HEK293 (cell line): Measurements from ENCODE around the gene MMP11.
A peak's percentile ranks its signal among the peaks of the same experiment; 100 is the strongest.

Experiments used
- AEBP2 ChIP-seq: fragments of 450-650 bp; formaldehyde crosslinking; IDR thresholded peaks from 2 replicates; pipeline ENCODE4 v1.5.1; 2016; ENCODE audit warnings: missing biosample characterization, missing genetic modification characterization, borderline replicate concordance
- GLIS2 ChIP-seq: fragments of 450-650 bp; formaldehyde crosslinking; IDR thresholded peaks from 2 replicates; pipeline ENCODE4 v1.5.1; 2016; ENCODE audit warnings: missing biosample characterization, missing genetic modification characterization
- HIC1 ChIP-seq: fragments of 450-650 bp; formaldehyde crosslinking; IDR thresholded peaks from 2 replicates; pipeline ENCODE4 v1.5.1; 2016; ENCODE audit warnings: missing biosample characterization, missing genetic modification characterization
- MYNN ChIP-seq: fragments of 450-650 bp; formaldehyde crosslinking; IDR thresholded peaks from 2 replicates; pipeline ENCODE4 v1.5.1; 2016; ENCODE audit warnings: missing biosample characterization, missing genetic modification characterization, borderline replicate concordance
- SP2 ChIP-seq: fragments of 450-650 bp; formaldehyde crosslinking; IDR thresholded peaks from 2 replicates; pipeline ENCODE4 v1.5.1; 2016; ENCODE audit warnings: missing biosample characterization, missing genetic modification characterization
- WT1 ChIP-seq: fragments of 450-650 bp; formaldehyde crosslinking; IDR thresholded peaks from 2 replicates; pipeline ENCODE4 v1.5.1; 2016; ENCODE audit warnings: missing biosample characterization, missing genetic modification characterization
- ZBTB17 ChIP-seq: fragments of 450-650 bp; formaldehyde crosslinking; IDR thresholded peaks from 2 replicates; pipeline ENCODE4 v1.5.1; 2016; ENCODE audit warnings: missing biosample characterization, missing genetic modification characterization
- ZBTB20 ChIP-seq: fragments of 450-650 bp; formaldehyde crosslinking; IDR thresholded peaks from 2 replicates; pipeline ENCODE4 v1.5.1; 2016; ENCODE audit warnings: missing biosample characterization, missing genetic modification characterization
- ZBTB49 ChIP-seq: fragments of 450-650 bp; formaldehyde crosslinking; IDR thresholded peaks from 2 replicates; pipeline ENCODE4 v1.5.1; 2016; ENCODE audit warnings: missing biosample characterization, missing genetic modification characterization, low read depth
- ZBTB7A ChIP-seq: fragments of 450-650 bp; formaldehyde crosslinking; IDR thresholded peaks from 2 replicates; pipeline ENCODE4 v1.5.1; 2016; ENCODE audit warnings: low read depth, missing biosample characterization, missing genetic modification characterization
- ZFP37 ChIP-seq: fragments of 450-650 bp; formaldehyde crosslinking; IDR thresholded peaks from 2 replicates; pipeline ENCODE4 v1.5.1; 2016; ENCODE audit warnings: missing biosample characterization, missing genetic modification characterization
- ZFP69B ChIP-seq: fragments of 450-650 bp; formaldehyde crosslinking; IDR thresholded peaks from 2 replicates; pipeline ENCODE4 v1.5.1; 2016; ENCODE audit warnings: missing biosample characterization, missing genetic modification characterization
- ZNF169 ChIP-seq: fragments of 450-650 bp; formaldehyde crosslinking; IDR thresholded peaks from 2 replicates; pipeline ENCODE4 v1.5.1; 2016; ENCODE audit warnings: missing biosample characterization, missing genetic modification characterization
- ZNF2 ChIP-seq: fragments of 450-650 bp; formaldehyde crosslinking; IDR thresholded peaks from 2 replicates; pipeline ENCODE4 v1.5.1; 2016; ENCODE audit warnings: missing biosample characterization, missing genetic modification characterization
- ZNF394 ChIP-seq: fragments of 450-650 bp; formaldehyde crosslinking; IDR thresholded peaks from 2 replicates; pipeline ENCODE4 v1.5.1; 2016; ENCODE audit warnings: missing biosample characterization, missing genetic modification characterization, mild to moderate bottlenecking, moderate library complexity, borderline replicate concordance
- ZNF416 ChIP-seq: fragments of 450-650 bp; formaldehyde crosslinking; IDR thresholded peaks from 2 replicates; pipeline ENCODE4 v1.5.1; 2016; ENCODE audit warnings: missing biosample characterization, missing genetic modification characterization
- ZNF510 ChIP-seq: fragments of 450-650 bp; formaldehyde crosslinking; IDR thresholded peaks from 2 replicates; pipeline ENCODE4 v1.5.1; 2018; ENCODE audit warnings: mild to moderate bottlenecking, missing genetic modification characterization, missing biosample characterization; ENCODE audit not compliant: insufficient replicate concordance
- ZNF518A ChIP-seq: fragments of 450-650 bp; formaldehyde crosslinking; conservative IDR thresholded peaks from 2 replicates; pipeline ENCODE4 v1.5.1; 2016; ENCODE audit warnings: low read depth, missing biosample characterization, missing genetic modification characterization
- ZNF596 ChIP-seq: fragments of 450-650 bp; IDR thresholded peaks from 2 replicates; pipeline ENCODE4 v1.5.0; 2018; ENCODE audit warnings: missing biosample characterization, mild to moderate bottlenecking, missing genetic modification characterization, moderate library complexity
- ZNF621 ChIP-seq: fragments of 450-650 bp; formaldehyde crosslinking; IDR thresholded peaks from 2 replicates; pipeline ENCODE4 v1.5.1; 2017; ENCODE audit warnings: missing biosample characterization, missing genetic modification characterization
- ZNF660 ChIP-seq: fragments of 450-650 bp; IDR thresholded peaks from 2 replicates; pipeline ENCODE4 v1.5.1; 2018; ENCODE audit warnings: missing biosample characterization, mild to moderate bottlenecking, missing genetic modification characterization
- ZNF701 ChIP-seq: fragments of 450-650 bp; formaldehyde crosslinking; IDR thresholded peaks from 2 replicates; pipeline ENCODE4 v1.5.1; 2016; ENCODE audit warnings: missing biosample characterization, missing genetic modification characterization
- ZNF76 ChIP-seq: fragments of 450-650 bp; formaldehyde crosslinking; IDR thresholded peaks from 2 replicates; pipeline ENCODE4; 2016; ENCODE audit warnings: low read depth, missing biosample characterization, missing genetic modification characterization, borderline replicate concordance
- ZNF830 ChIP-seq: fragments of 450-650 bp; IDR thresholded peaks from 2 replicates; pipeline ENCODE4 v1.5.0; 2018; ENCODE audit warnings: missing biosample characterization, missing genetic modification characterization, low read depth, mild to moderate bottlenecking, moderate library complexity
- TF ChIP-seq, protein P1 (sequence below): fragments of 450-650 bp; formaldehyde crosslinking; IDR thresholded peaks from 2 replicates; pipeline ENCODE4 v1.5.1; 2016; ENCODE audit warnings: missing biosample characterization, missing genetic modification characterization
- TF ChIP-seq, protein P2 (sequence below): fragments of 450-650 bp; formaldehyde crosslinking; IDR thresholded peaks from 2 replicates; pipeline ENCODE4 v1.5.1; 2016; ENCODE audit warnings: missing biosample characterization, missing genetic modification characterization

Gene MMP11

GRCh38 chr22:23767673-23768548 is 4.7 kb upstream of the MMP11 start, which contains the start of gene CHCHD10 (continued):
- TF ChIP-seq, protein P1, sequence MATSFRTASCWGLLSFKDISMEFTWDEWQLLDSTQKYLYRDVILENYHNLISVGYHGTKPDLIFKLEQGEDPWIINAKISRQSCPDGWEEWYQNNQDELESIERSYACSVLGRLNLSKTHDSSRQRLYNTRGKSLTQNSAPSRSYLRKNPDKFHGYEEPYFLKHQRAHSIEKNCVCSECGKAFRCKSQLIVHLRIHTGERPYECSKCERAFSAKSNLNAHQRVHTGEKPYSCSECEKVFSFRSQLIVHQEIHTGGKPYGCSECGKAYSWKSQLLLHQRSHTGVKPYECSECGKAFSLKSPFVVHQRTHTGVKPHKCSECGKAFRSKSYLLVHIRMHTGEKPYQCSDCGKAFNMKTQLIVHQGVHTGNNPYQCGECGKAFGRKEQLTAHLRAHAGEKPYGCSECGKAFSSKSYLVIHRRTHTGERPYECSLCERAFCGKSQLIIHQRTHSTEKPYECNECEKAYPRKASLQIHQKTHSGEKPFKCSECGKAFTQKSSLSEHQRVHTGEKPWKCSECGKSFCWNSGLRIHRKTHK (tag by site-specific recombination) = no peak
- no peak for TF ChIP-seq ZNF660 (tag by site-specific recombination)
- no peak for TF ChIP-seq ZNF596 (tag by site-specific recombination)
- 0 out of 2 replicates have a peak, but pooled peaks have one; percentile 24 for TF ChIP-seq ZNF76 (tag by site-specific recombination)
- peak; percentile 86 for TF ChIP-seq GLIS2 (tag by site-specific recombination)
- peak; percentile 57 for TF ChIP-seq ZBTB20
- peak; percentile 64; the same call in 1 of the 2 replicates for TF ChIP-seq ZFP69B (tag by site-specific recombination)
- TF ChIP-seq ZNF621 (tag by site-specific recombination) = no peak
- 0 out of 2 replicates have a peak, but pooled peaks have one; percentile 69 for TF ChIP-seq ZFP37
- no peak for TF ChIP-seq ZNF830 (tag by site-specific recombination)
- no peak for TF ChIP-seq AEBP2 (tag by site-specific recombination)
- no peak for TF ChIP-seq ZNF169
- TF ChIP-seq, protein P2, sequence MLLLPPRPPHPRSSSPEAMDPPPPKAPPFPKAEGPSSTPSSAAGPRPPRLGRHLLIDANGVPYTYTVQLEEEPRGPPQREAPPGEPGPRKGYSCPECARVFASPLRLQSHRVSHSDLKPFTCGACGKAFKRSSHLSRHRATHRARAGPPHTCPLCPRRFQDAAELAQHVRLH (tag by site-specific recombination) = no peak
- TF ChIP-seq ZBTB7A (tag by site-specific recombination) = peak; percentile 74
- TF ChIP-seq ZNF518A (tag by site-specific recombination) = no peak
- TF ChIP-seq ZBTB49 (tag by site-specific recombination) = no peak
- peak; percentile 47; the same call in 1 of the 2 replicates for TF ChIP-seq ZNF2 (tag by site-specific recombination)
- TF ChIP-seq ZNF394 (tag by site-specific recombination) = no peak
- peak; percentile 81 for TF ChIP-seq SP2 (tag by site-specific recombination)
- no peak for TF ChIP-seq ZNF416
- TF ChIP-seq WT1 (tag by site-specific recombination) = peak; percentile 57
- no peak for TF ChIP-seq ZNF510 (tag by site-specific recombination)
- TF ChIP-seq ZBTB17 = peak; percentile 70
- TF ChIP-seq HIC1 (tag by site-specific recombination) = peak; percentile 83
- no peak for TF ChIP-seq MYNN
- TF ChIP-seq ZNF701 (tag by site-specific recombination) = no peak
